ENCODE results near the gene UNKL.

The UNKL gene

GRCh38 chr16:1433756-1434155, 19.3 kb upstream of the UNKL start:
- TF ChIP-seq ZFX (IDR thresholded peaks at IDR 0.05; ENCODE audit: borderline replicate concordance) = no peak
- no peak for TF ChIP-seq CTCF (IDR thresholded peaks at IDR 0.05)
- no peak overlapping the region for H3K27ac ChIP-seq

GRCh38 chr16:1433263-1433560, 18.7 kb upstream of the UNKL start:
- no peak overlapping the region for H3K27ac ChIP-seq
- TF ChIP-seq ZFX (IDR thresholded peaks at IDR 0.05; ENCODE audit: borderline replicate concordance) (no peak), CTCF (IDR thresholded peaks at IDR 0.05) (no peak)

DNA sequence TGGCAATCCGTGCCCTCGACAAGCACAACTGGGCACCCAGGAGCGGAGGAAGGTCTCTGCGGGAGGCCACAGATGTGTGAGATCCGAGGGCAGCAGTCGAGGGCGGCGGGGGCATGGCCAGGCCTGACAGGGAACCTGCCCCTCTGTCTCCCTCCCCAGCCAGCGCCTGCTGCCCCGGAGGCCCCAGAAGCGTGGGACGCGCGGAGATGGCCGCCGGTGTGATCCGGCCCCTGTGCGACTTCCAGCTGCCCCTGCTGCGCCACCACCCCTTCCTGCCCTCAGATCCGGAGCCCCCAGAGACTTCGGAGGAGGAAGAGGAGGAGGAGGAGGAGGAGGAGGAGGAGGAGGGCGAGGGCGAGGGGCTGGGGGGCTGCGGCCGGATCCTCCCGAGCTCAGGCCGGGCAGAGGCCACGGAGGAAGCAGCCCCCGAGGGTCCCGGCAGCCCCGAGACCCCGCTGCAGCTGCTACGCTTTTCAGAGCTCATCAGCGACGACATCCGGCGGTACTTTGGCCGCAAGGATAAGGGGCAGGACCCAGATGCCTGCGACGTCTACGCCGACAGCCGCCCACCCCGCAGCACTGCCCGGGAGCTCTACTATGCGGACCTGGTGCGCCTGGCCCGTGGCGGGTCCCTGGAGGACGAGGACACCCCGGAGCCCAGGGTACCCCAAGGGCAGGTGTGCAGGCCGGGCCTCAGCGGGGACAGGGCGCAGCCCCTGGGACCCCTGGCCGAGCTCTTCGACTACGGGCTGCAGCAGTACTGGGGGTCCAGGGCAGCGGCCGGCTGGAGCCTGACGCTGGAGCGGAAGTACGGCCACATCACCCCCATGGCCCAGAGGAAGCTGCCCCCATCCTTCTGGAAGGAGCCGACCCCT, 18.1 kb upstream of the UNKL start:
- TF ChIP-seq ZFX (IDR thresholded peaks at IDR 0.05; ENCODE audit: borderline replicate concordance) (no peak), CTCF (IDR thresholded peaks at IDR 0.05) (no peak)

DNA sequence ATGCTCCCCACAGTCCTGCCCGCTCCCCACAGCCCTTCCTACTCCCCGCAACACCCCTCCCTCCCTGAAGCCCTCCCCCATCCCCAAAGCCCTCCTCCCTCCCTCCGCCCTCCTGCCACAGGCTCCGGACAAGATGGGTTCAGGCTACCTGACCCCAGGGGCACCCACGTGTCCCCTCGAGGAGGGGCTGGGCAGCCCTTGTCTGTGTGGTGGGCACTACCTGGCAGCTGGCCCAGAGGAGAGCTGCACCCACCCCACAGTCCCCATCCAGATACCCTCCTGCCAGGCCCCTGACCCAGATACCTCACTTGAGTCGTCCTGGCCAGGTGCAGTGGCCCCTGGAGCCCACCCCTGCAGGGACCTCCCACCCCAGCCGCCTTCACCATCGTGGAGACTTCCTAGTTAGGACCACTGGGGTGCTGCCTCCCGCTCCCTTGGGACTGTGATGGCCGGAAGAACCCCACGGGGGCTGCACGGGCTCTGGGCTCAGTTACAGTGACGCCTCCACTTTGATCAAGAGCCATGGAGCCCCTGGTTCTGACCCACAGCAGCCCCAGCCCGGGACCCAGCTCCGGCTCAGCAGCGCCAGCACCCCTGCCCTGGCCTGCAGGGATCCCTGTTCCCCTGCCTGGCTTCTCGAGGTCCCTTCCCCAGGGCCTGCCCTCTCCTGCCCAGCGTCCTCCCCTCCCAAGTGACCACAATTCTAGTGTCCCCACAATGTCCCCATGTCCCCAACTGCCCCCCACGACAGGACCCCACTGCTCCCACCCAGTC, 17.2 kb upstream of the UNKL start:
- peak overlapping the region; percentile 69 for H3K27ac ChIP-seq
- TF ChIP-seq CTCF (IDR thresholded peaks at IDR 0.05) (no peak), ZFX (IDR thresholded peaks at IDR 0.05; ENCODE audit: borderline replicate concordance) (no peak)

More for the DNA sequence above, 18.1 kb upstream of the UNKL start:
- H3K27ac ChIP-seq = no peak overlapping the region

GRCh38 chr16:1430759-1431496, 16.4 kb upstream of the UNKL start, which contains the start of gene PERCC1:
PERCC1 (plus strand) TSS chr16:1431078; CDS start chr16:1432594, 1,516 bp downstream.
- no peak for TF ChIP-seq ZFX (IDR thresholded peaks at IDR 0.05; ENCODE audit: borderline replicate concordance)
- TF ChIP-seq CTCF (IDR thresholded peaks at IDR 0.05) = peak; percentile 42
- H3K27ac ChIP-seq = peak within 1 kb of the TSS; percentile 69

DNA sequence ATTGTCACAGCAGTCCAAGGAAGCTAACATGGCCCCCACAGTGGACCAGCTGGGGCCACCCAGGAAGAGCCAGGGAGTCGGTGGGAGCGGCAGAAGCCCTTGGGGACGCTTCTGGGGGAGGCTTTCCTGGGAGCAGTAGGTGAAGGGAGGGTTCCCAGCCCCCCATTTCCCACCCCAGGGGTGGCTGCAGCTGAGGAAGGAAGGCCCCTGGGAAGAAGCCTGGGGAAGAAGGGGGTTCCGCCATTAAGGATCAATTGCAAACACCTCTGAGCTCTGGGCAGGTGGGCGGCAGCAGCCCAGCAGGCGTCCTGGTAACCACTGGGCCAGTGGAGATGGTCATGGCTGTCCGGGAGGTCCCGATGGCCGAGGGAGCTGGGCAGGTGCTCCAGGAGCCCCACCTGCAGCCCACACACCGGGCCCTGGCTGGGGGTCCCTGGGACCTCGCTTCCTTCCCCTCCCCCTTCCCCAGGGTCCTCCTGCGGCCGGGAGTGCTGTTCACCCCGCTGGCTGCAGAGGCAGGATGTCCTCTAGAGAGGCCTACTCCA, 15.8 kb upstream of the UNKL start:
- no peak for TF ChIP-seq CTCF (IDR thresholded peaks at IDR 0.05)
- peak overlapping the region; percentile 69 for H3K27ac ChIP-seq

All from 22Rv1 (cell line).